Endothelial cell of umbilical vein (primary cell): ENCODE measurements around the gene ULK4. TPM values are rescaled to one million over a fixed set of nuclear protein-coding genes. Genes with fewer than 3 reads are reported as not detected.

Experiments used
- BruUV-seq: library from RNA; stranded (reverse); fragments of 400-500 nt; replicated peaks from 2 replicates; lab custom pipeline; 2021; lab: Mats Ljungman, UMichigan
- CTCF ChIA-PET: fragments of 300-600, 350-600 bp; sonication (Branson Sonifier 250); formaldehyde crosslinking; loops from one replicate; lab custom pipeline; 2021; ENCODE audit warnings: antibody characterized with exemption, inconsistent platforms; lab: Charles Lee
- POLR2A ChIA-PET: fragments of 300-600, 350-600 bp; sonication (Branson Sonifier 250); formaldehyde crosslinking; loops from one replicate; lab custom pipeline; 2021; ENCODE audit warnings: antibody characterized with exemption, inconsistent platforms; lab: Charles Lee
- DNase-seq: peaks from one replicate; pipeline ENCODE4 v3.0.0-alpha.2; 2011; ENCODE audit warnings: low read depth, low spot score
- FAIRE-seq: peaks from 2 replicates; lab custom pipeline; 2011; peaks lifted over from hg19 to GRCh38; lab: Jason Lieb, UNC
- H2AFZ ChIP-seq: 2 replicates; pipeline ENCODE4 v1.6.0; 2012; ENCODE audit warnings: low read depth, low read length, control low read depth, inconsistent platforms
- H3K27ac ChIP-seq: 2 replicates; pipeline ENCODE4 v1.5.1; 2011; ENCODE audit warnings: low read depth, mild to moderate bottlenecking, control low read depth, low read length, moderate library complexity; ENCODE audit not compliant: insufficient read depth
- H3K27me3 ChIP-seq, 2 experiments: 2 replicates each; pipeline versions ENCODE4 v1.6.0 to v1.6.1; 2011; ENCODE audit warnings: low read length in 2 of 2, mixed read lengths in 1 of 2; ENCODE audit not compliant: control insufficient read depth in 2 of 2, insufficient read depth in 2 of 2
- H3K36me3 ChIP-seq, 2 experiments: 2 replicates in 1 of 2; 3 replicates in 1 of 2; pipeline ENCODE4 v1.5.1; 2011; ENCODE audit warnings: low read length in 2 of 2, mild to moderate bottlenecking in 1 of 2, moderate library complexity in 1 of 2; ENCODE audit not compliant: control insufficient read depth in 2 of 2, insufficient read depth in 2 of 2; ENCODE audit errors: extremely low read depth in 1 of 2
- H3K4me1 ChIP-seq: 3 replicates; pipeline ENCODE4 v1.5.1; 2011; ENCODE audit warnings: mild to moderate bottlenecking, low read length; ENCODE audit not compliant: control insufficient read depth, insufficient read depth; ENCODE audit errors: extremely low read depth
- H3K4me2 ChIP-seq: 2 replicates; pipeline ENCODE4 v1.6.1; 2011; ENCODE audit warnings: low read length, control low read depth, mixed read lengths; ENCODE audit not compliant: insufficient read depth
- H3K4me3 ChIP-seq, 3 experiments: fragments of 200-600 bp in 1 of 3; sonication (generic), shearing (Covaris generic) in 1 of 3; replicated peaks in 1 of 3; 2 replicates each; pipeline ENCODE4 v1.5.1; 2011 to 2016; ENCODE audit warnings: control low read depth in 3 of 3, low read length in 3 of 3, mild to moderate bottlenecking in 2 of 3, inconsistent platforms in 1 of 3, low read depth in 1 of 3, moderate library complexity in 1 of 3; ENCODE audit not compliant: insufficient read depth in 1 of 3
- H3K79me2 ChIP-seq: 2 replicates; pipeline ENCODE4 v1.6.0; 2012; ENCODE audit warnings: low read length, inconsistent platforms; ENCODE audit not compliant: control insufficient read depth, insufficient read depth
- H3K9ac ChIP-seq: replicated peaks from 2 replicates; pipeline ENCODE3; 2011; ENCODE audit warnings: low read length, control low read depth; ENCODE audit not compliant: insufficient read depth; ENCODE audit errors: extremely low read depth
- H3K9me1 ChIP-seq: replicated peaks from 3 replicates; pipeline ENCODE4 v1.6.0; 2011; ENCODE audit warnings: mild to moderate bottlenecking, low read length; ENCODE audit not compliant: control insufficient read depth, insufficient read depth; ENCODE audit errors: extremely low read depth
- H3K9me3 ChIP-seq: replicated peaks from 2 replicates; pipeline ENCODE4 v1.5.1; 2012; ENCODE audit warnings: low read length, inconsistent platforms; ENCODE audit not compliant: control insufficient read depth, insufficient read depth
- H4K20me1 ChIP-seq: replicated peaks from 2 replicates; pipeline ENCODE3; 2011; ENCODE audit warnings: mild to moderate bottlenecking, low read length; ENCODE audit not compliant: control insufficient read depth, insufficient read depth; ENCODE audit errors: extremely low read depth
- CTCF ChIP-seq, 2 donors: IDR thresholded peaks; 1 replicate in 1 of 2; 2 replicates in 1 of 2; pipeline ENCODE4 v1.5.1; 2011; ENCODE audit warnings: low read length in 2 of 2, mild to moderate bottlenecking in 2 of 2, moderate library complexity in 2 of 2, control low read depth in 1 of 2, inconsistent platforms in 1 of 2, low read depth in 1 of 2; ENCODE audit not compliant: insufficient read depth in 1 of 2; ENCODE audit errors: extremely low read depth in 1 of 2
- EZH2 ChIP-seq: IDR thresholded peaks from 2 replicates; pipeline ENCODE4 v1.6.1; 2012; ENCODE audit warnings: borderline replicate concordance, low read depth, mild to moderate bottlenecking, moderate library complexity, low read length, inconsistent platforms; ENCODE audit not compliant: severe bottlenecking
- FOS ChIP-seq: IDR thresholded peaks from 2 replicates; pipeline ENCODE4 v1.6.1; 2011; ENCODE audit warnings: mild to moderate bottlenecking, low read length, moderate library complexity, borderline replicate concordance; ENCODE audit not compliant: insufficient read depth
- GATA2 ChIP-seq: IDR thresholded peaks from 2 replicates; pipeline ENCODE4 v1.7.0; 2011; ENCODE audit warnings: low read depth, mild to moderate bottlenecking, moderate library complexity, mixed read lengths, low read length; ENCODE audit not compliant: insufficient read length, insufficient read depth
- JUN ChIP-seq: IDR thresholded peaks from 2 replicates; pipeline ENCODE4 v1.6.1; 2011; ENCODE audit warnings: borderline replicate concordance, low read depth; ENCODE audit not compliant: insufficient read length, insufficient read depth
- MAX ChIP-seq: IDR thresholded peaks from 2 replicates; pipeline ENCODE4 v1.6.1; 2011; ENCODE audit not compliant: insufficient read depth, insufficient read length
- MYC ChIP-seq: IDR thresholded peaks from one replicate; pipeline ENCODE4 v1.6.1; 2011; ENCODE audit warnings: mild to moderate bottlenecking, low read depth, low read length
- POLR2A ChIP-seq: IDR thresholded peaks from 2 replicates; pipeline ENCODE4 v1.6.1; 2012; ENCODE audit warnings: low read depth, mild to moderate bottlenecking, control low read depth, low read length
- POLR2AphosphoS5 ChIP-seq: IDR thresholded peaks from 2 replicates; pipeline ENCODE4 v1.6.1; 2012; ENCODE audit warnings: low read depth, mild to moderate bottlenecking, control low read depth, low read length, moderate library complexity; ENCODE audit not compliant: insufficient read depth
- dilution Hi-C: fragments of 300-500 bp; cut with MboI; formaldehyde crosslinking; loops from one replicate; pipeline ENCODE4 v1.15.0; 2019; ENCODE audit warnings: low sequenced_read_pairs; ENCODE audit not compliant: extremely low pct_ligation_motif_present
- intact Hi-C: fragments of 100-400 bp; cut with micrococcal nuclease; formaldehyde crosslinking; loops from one replicate; pipeline ENCODE4 v1.10.0; 2022
- polyA plus RNA-seq, 4 experiments: library from polyadenylated mRNA; depleted of rRNA in 3 of 4; stranded (reverse) in 3 of 4; unstranded in 1 of 4; fragments of >200 nt; gene quantifications; 2 replicates each; pipeline versions ENCODE4 v1.2.1 to v1.2.3, GENCODE V29; 2011 to 2012; ENCODE audit warnings: missing spikeins in 1 of 4
- total RNA-seq: library from RNA; stranded (reverse); gene quantifications from 2 replicates; pipeline ENCODE4 v1.2.3, GENCODE V29; 2021

The ULK4 gene
- total and polyA plus RNA-seq, 2 donors (not counting 3 experiments of a cell fraction or from before 2014, with no cell fraction given): 3.3 to 16.0 TPM

- FAIRE-seq (no peak), DNase-seq (no peak)
- Histone ChIP-seq H2AFZ (no peak overlapping the region), H3K9me3 (no peaks in the 10 kb centered on the region), H3K27me3 (no peaks in the 10 kb centered on the region), H3K79me2 (no peaks in the 10 kb centered on the region), H3K9me1 (no peaks in the 10 kb centered on the region), H3K4me2 (no peak overlapping the region), H3K36me3 (no peaks in the 10 kb centered on the region), H3K4me1 (no peaks in the 10 kb centered on the region), H4K20me1 (no peaks in the 10 kb centered on the region), H3K9ac (no peak overlapping the region), H3K4me3 (no peak overlapping the region), H3K27ac (no peak overlapping the region)
- BruUV-seq: no TSS peak
- POLR2A ChIA-PET: no interaction called here
- dilution Hi-C loops (no loop called here), intact Hi-C loops (no loop called here)
- CTCF ChIA-PET: no interaction called here
- TF ChIP-seq EZH2 (no peak), MYC (no peak), POLR2A (no peak), MAX (no peak), CTCF (IDR thresholded peaks at IDR 0.05; ENCODE audit: extremely low read depth in 1 of 2, insufficient read depth in 1 of 2, low read depth in 1 of 2, low read length in 2 of 2) (no peak), JUN (no peak), FOS (no peak), GATA2 (no peak), POLR2AphosphoS5 (no peak)
These were observed 332.8 kb downstream of the ULK4 start for GRCh38 chr3:41629072-41629471.
